MCF 10A (cell line): ENCODE data around the gene SDHB. TPM values are rescaled to one million over a fixed set of nuclear protein-coding genes. Genes with fewer than 3 reads are reported as not detected.

ENCODE experiments used
- BruUV-seq: library from RNA; stranded (reverse); fragments of 400-500 nt; replicated peaks from 2 replicates; lab custom pipeline; 2021; lab: Mats Ljungman, UMichigan
- CTCF ChIA-PET: fragments of 300-600 bp; sonication (Branson Sonifier 250); formaldehyde crosslinking; extraction: SDS; loops from one replicate; lab custom pipeline; 2021; ENCODE audit warnings: antibody characterized with exemption, inconsistent platforms; lab: Yijun Ruan, JAX
- POLR2A ChIA-PET: fragments of 300-600, 350-650 bp; sonication (Branson Sonifier 250); formaldehyde crosslinking; extraction: SDS; loops from one replicate; lab custom pipeline; 2020; ENCODE audit warnings: antibody characterized with exemption, inconsistent platforms; lab: Yijun Ruan, JAX
- DNase-seq: peaks from one replicate; pipeline ENCODE4 v3.0.0-alpha.2; 2018; ENCODE audit not compliant: unreplicated experiment
- H3K27ac Mint-ChIP-seq: one replicate; pipeline ENCODE4 v1.8.0; 2022; ENCODE audit warnings: mild to moderate bottlenecking, low read depth, mixed read lengths; ENCODE audit not compliant: unreplicated experiment
- H3K27me3 Mint-ChIP-seq: one replicate; pipeline ENCODE4 v1.8.0; 2022; ENCODE audit warnings: mixed read lengths; ENCODE audit not compliant: insufficient read depth, unreplicated experiment
- H3K36me3 Mint-ChIP-seq: one replicate; pipeline ENCODE4 v1.8.0; 2022; ENCODE audit warnings: mild to moderate bottlenecking, moderate library complexity, mixed read lengths; ENCODE audit not compliant: insufficient read depth, unreplicated experiment
- H3K4me1 Mint-ChIP-seq: one replicate; pipeline ENCODE4 v1.8.0; 2022; ENCODE audit warnings: mixed read lengths; ENCODE audit not compliant: insufficient read depth, unreplicated experiment
- H3K4me3 Mint-ChIP-seq: one replicate; pipeline ENCODE4 v1.8.0; 2022; ENCODE audit warnings: mild to moderate bottlenecking, moderate library complexity, mixed read lengths; ENCODE audit not compliant: unreplicated experiment
- H3K9me3 Mint-ChIP-seq: one replicate; pipeline ENCODE4 v1.8.0; 2022; ENCODE audit warnings: mixed read lengths; ENCODE audit not compliant: unreplicated experiment
- CTCF ChIP-seq: fragments of 200-600 bp; IDR thresholded peaks from one replicate; pipeline ENCODE4 v1.8.0; 2022; ENCODE audit warnings: antibody characterized with exemption, mild to moderate bottlenecking; ENCODE audit not compliant: unreplicated experiment
- intact Hi-C: fragments of 100-400 bp; cut with micrococcal nuclease; formaldehyde crosslinking; loops from 2 replicates; pipeline ENCODE4 v1.14.1; 2022
- total RNA-seq: library from RNA; stranded (reverse); gene quantifications from 2 replicates; pipeline ENCODE4 v1.2.3, GENCODE V29; 2022

SDHB gene
- total RNA-seq, 1 experiment from 2014 or later, result 166 TPM

GRCh38 chr1:17018849-17019248 lies 35.0 kb downstream of the SDHB start:
- H3K36me3 Mint-ChIP-seq, result peaks cover 60% of the 10 kb centered on the region
- no peak for DNase-seq
- peaks cover 4% of the 10 kb centered on the region for H3K4me1 Mint-ChIP-seq
- H3K9me3 Mint-ChIP-seq, result no peaks in the 10 kb centered on the region
- no peaks in the 10 kb centered on the region for H3K27me3 Mint-ChIP-seq
- H3K4me3 Mint-ChIP-seq, result no peak overlapping the region
- no peak overlapping the region for H3K27ac Mint-ChIP-seq
- CTCF ChIA-PET, result interaction anchor here (0.7 to 1.0 kb wide), 2 partner anchors 20 to 67 kb away, joined by 3 read pairs; no protein-coding TSS in a partner anchor
- BruUV-seq, result no TSS peak
- POLR2A ChIA-PET, result interaction anchor here (0.8 to 1.3 kb wide), 2 partner anchors 9 to 114 kb away, joined by 4 read pairs; no protein-coding TSS in a partner anchor
- intact Hi-C loops, result no loop called here
- TF ChIP-seq CTCF, result no peak

- Mint-ChIP-seq H3K9me3 (no peaks in the 10 kb centered on the region), H3K27me3 (no peaks in the 10 kb centered on the region), H3K4me1 (peaks cover 11% of the 10 kb centered on the region), H3K27ac (no peak overlapping the region), H3K36me3 (peaks cover 46% of the 10 kb centered on the region), H3K4me3 (no peak overlapping the region)
- BruUV-seq, result no TSS peak
- intact Hi-C loops, result no loop called here
- no peak for TF ChIP-seq CTCF
- no peak for DNase-seq
- ChIA-PET CTCF (interaction anchor here (0.7 kb wide), 1 partner anchor 29 kb away, joined by 5 read pairs; no protein-coding TSS in a partner anchor), POLR2A (interaction anchor here (1.0 kb wide), 1 partner anchor 113 kb away, joined by 3 read pairs; no protein-coding TSS in a partner anchor)
These were observed 36.4 kb downstream of the SDHB start for GRCh38 chr1:17017435-17017834.

- POLR2A ChIA-PET, result interaction anchor here (1.6 kb wide), 1 partner anchor 13 kb away, joined by 5 read pairs; no protein-coding TSS in a partner anchor
- TF ChIP-seq CTCF, result no peak
- peak; percentile 55 for DNase-seq
These were observed 37.5 kb downstream of the SDHB start for GRCh38 chr1:17016317-17016661.

GRCh38 chr1:17014671-17015567 lies 38.9 kb downstream of the SDHB start:
- Mint-ChIP-seq H3K4me3 (no peak overlapping the region), H3K27me3 (no peaks in the 10 kb centered on the region), H3K9me3 (no peaks in the 10 kb centered on the region), H3K27ac (no peak overlapping the region), H3K36me3 (peaks cover 22% of the 10 kb centered on the region), H3K4me1 (peaks cover 18% of the 10 kb centered on the region)
- intact Hi-C loops, result loop anchor here (5.0 kb wide), 1 partner anchor 32 kb away; no protein-coding TSS in a partner anchor
- POLR2A ChIA-PET, result interaction anchor here (0.6 to 1.6 kb wide), 2 partner anchors 11 to 93 kb away, joined by 3 to 5 read pairs; partner anchors contain the start of gene CROCC
- DNase-seq, result no peak
- TF ChIP-seq CTCF, result no peak
- CTCF ChIA-PET, result no interaction called here
- no TSS peak for BruUV-seq

More at GRCh38 chr1:17016317-17016661, 37.5 kb downstream of the SDHB start:
- Mint-ChIP-seq H3K4me3 (no peak overlapping the region), H3K4me1 (peaks cover 18% of the 10 kb centered on the region), H3K9me3 (no peaks in the 10 kb centered on the region), H3K36me3 (peaks cover 35% of the 10 kb centered on the region), H3K27me3 (no peaks in the 10 kb centered on the region), H3K27ac (no peak overlapping the region)
- intact Hi-C loops, result no loop called here
- BruUV-seq, result TSS peak; percentile 20
- CTCF ChIA-PET, result no interaction called here
